ENCODE measurements around the gene C1orf198. TPM values are rescaled to one million over a fixed set of nuclear protein-coding genes. Genes with fewer than 3 reads are reported as not detected.

Gene C1orf198
- total and polyA plus RNA-seq, 2 experiments from 2014 or later = 54.7 to 67.6 TPM

- no peaks in the 10 kb centered on the region for H3K9me3 ChIP-seq (ENCODE audit: low read depth)
- no peak overlapping the region for H3K4me3 ChIP-seq
- H3K27ac ChIP-seq = no peak overlapping the region
- no peak for TF ChIP-seq CTCF (IDR thresholded peaks at IDR 0.05; ENCODE audit: low read depth, low read length)
- DNase-seq (ENCODE audit: low read depth in 1 of 2, low spot score in 1 of 2) = no peak
- peaks cover 7% of the 10 kb centered on the region for H3K27me3 ChIP-seq
- H3K36me3 ChIP-seq = no peaks in the 10 kb centered on the region
- H3K4me1 ChIP-seq (ENCODE audit: low read depth) = no peaks in the 10 kb centered on the region
These were observed 73.9 kb downstream of the C1orf198 start for GRCh38 chr1:230794431-230794830.

- TF ChIP-seq CTCF (IDR thresholded peaks at IDR 0.05; ENCODE audit: low read depth, low read length) = no peak
- H3K9me3 ChIP-seq (ENCODE audit: low read depth) = no peaks in the 10 kb centered on the region
- peaks cover 8% of the 10 kb centered on the region for H3K27me3 ChIP-seq
- no peak for DNase-seq (ENCODE audit: low read depth in 1 of 2, low spot score in 1 of 2)
- H3K36me3 ChIP-seq = no peaks in the 10 kb centered on the region
- H3K4me3 ChIP-seq = no peak overlapping the region
- no peak overlapping the region for H3K27ac ChIP-seq
- H3K4me1 ChIP-seq (ENCODE audit: low read depth) = no peaks in the 10 kb centered on the region
These were observed 74.9 kb downstream of the C1orf198 start for GRCh38 chr1:230793463-230793745.

GRCh38 chr1:230792691-230793462 lies 75.4 kb downstream of the C1orf198 start:
- Histone ChIP-seq H3K27me3 (peaks cover 10% of the 10 kb centered on the region), H3K9me3 (ENCODE audit: low read depth) (no peaks in the 10 kb centered on the region), H3K4me1 (ENCODE audit: low read depth) (no peaks in the 10 kb centered on the region), H3K27ac (no peak overlapping the region), H3K4me3 (no peak overlapping the region), H3K36me3 (no peaks in the 10 kb centered on the region)
- peak; percentile 22 for TF ChIP-seq CTCF (IDR thresholded peaks at IDR 0.05; ENCODE audit: low read depth, low read length)
- DNase-seq (ENCODE audit: low read depth in 1 of 2, low spot score in 1 of 2) = peak in 1 of 2 donors; percentile 46

GRCh38 chr1:230791986-230792564 lies 76.2 kb downstream of the C1orf198 start:
- H3K36me3 ChIP-seq = no peaks in the 10 kb centered on the region
- no peaks in the 10 kb centered on the region for H3K9me3 ChIP-seq (ENCODE audit: low read depth)
- DNase-seq (ENCODE audit: low read depth in 1 of 2, low spot score in 1 of 2) = no peak
- peaks cover 11% of the 10 kb centered on the region for H3K27me3 ChIP-seq
- H3K4me3 ChIP-seq = no peak overlapping the region
- TF ChIP-seq CTCF (IDR thresholded peaks at IDR 0.05; ENCODE audit: low read depth, low read length) = no peak
- H3K4me1 ChIP-seq (ENCODE audit: low read depth) = no peaks in the 10 kb centered on the region
- no peak overlapping the region for H3K27ac ChIP-seq

GRCh38 chr1:230790026-230790425 lies 78.3 kb downstream of the C1orf198 start:
- Histone ChIP-seq H3K4me1 (ENCODE audit: low read depth) (no peaks in the 10 kb centered on the region), H3K27me3 (peaks cover 12% of the 10 kb centered on the region), H3K4me3 (no peak overlapping the region), H3K9me3 (ENCODE audit: low read depth) (no peaks in the 10 kb centered on the region), H3K27ac (no peak overlapping the region), H3K36me3 (no peaks in the 10 kb centered on the region)
- no peak for TF ChIP-seq CTCF (IDR thresholded peaks at IDR 0.05; ENCODE audit: low read depth, low read length)
- no peak for DNase-seq (ENCODE audit: low read depth in 1 of 2, low spot score in 1 of 2)
